NCI-H1048 (cell line): ENCODE measurements around the gene DPP9.
"Not testable (repeated sequence)": the region's sequence is repeated elsewhere in the genome, so short reads cannot be mapped to it uniquely, and the experiment has no call there.

Source experiments
- DNase-seq: peaks from one replicate; lab custom pipeline; 2025; lab: John Stamatoyannopoulos, UW

Gene DPP9

DNA sequence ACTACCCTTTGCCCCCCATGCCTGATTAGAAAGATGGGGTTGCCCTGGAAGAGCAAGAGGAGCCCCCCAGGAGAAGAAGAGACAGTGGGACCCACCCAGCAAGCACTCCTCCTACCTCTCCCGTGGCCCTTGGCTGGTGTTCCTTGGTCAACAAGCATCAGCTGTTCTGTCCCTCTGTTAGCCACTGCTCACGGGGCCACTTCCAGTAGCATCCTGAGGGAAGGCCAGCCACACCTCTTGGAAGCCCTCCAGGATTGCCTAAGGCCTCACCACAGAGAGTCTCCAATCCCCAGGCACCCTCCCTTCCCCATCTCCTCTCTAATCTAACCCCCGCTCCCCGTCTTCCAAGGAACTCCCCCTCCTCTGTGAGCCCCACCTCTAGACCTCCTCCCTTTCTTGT, 15.1 kb upstream of the DPP9 start:
- no peak for DNase-seq

DNA sequence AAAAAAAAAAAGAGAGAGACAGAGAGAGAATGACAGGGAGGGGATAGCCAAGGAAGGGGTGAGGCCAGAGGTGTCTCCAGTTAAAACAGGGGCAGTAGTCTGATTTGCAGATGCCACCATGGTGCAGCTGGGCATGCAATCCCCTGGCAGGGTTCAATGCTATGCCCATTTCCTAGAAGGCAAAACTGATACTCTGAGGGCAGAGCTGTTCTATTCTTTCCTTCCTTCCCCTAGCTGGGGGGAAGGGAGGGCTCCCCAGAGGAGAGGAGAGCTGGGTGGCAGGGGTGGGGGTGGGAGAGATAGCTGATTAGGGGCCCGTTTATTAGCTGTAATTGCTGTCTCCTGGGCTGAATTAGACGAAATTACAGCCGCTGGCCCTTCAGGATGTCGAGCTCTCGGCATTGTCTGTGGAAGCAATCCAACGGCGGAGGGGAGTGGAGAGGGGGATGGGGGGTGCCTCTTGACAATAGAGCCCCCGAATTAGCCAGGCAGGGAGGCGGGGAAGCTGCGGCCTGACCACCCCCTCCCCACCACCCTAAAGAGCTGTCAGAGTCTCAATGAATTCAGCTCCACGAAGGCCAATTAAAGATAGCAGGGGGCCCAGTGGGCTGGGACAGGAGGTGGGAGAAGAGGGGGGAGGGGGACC, 14.4 kb upstream of the DPP9 start:
- no peak for DNase-seq

DNA sequence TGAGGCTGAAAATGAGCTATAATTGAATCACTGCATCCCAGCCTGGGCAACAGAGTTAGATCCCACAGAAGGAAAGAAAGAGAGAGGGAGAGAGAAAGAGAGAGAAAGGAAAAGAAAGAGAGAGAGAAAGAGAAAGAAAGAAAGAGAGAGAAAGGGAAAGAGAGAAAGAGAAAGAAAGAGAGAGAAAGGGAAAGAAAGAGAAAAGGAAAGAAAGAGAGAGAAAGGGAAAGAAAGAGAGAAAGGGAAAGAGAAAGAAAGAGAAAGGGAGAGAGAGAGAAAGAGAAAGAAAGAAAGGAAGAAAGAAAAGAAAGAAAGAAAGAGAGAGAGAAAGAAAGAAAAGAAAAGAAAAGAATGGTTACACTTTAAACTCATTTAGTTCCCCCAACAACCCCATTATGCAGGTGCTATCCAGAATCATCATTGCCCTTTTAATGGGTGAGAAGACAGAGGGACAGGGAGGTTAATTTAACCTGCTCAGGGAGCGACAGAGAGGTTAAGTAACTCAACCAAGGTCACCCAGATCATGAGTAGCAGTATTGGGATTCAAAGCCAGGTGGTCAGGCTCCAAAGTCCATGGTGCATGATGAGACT, 10.2 kb upstream of the DPP9 start:
- no peak for DNase-seq

DNA sequence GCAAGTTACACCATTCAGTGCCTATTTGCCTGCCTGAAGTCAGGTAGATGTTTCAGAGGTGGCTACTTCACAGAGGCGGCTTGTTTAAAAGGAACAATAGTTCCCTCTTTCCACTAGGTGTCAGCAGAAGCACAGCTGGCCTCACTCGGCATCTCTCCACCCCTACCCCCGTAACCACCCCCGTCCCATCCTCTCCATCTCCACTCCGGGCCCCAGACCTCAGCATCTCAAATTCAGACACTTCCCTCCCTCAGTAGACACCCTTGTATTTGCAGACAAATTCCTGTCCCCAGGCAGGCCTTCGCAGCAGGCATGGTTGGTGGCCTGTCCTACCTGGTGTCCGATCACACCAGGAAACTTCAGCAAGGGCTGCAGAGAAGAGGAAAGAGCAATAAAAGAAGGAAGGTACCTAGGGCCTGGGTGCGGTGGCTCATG, 9.1 kb upstream of the DPP9 start:
- DNase-seq = peak; percentile 27

DNA sequence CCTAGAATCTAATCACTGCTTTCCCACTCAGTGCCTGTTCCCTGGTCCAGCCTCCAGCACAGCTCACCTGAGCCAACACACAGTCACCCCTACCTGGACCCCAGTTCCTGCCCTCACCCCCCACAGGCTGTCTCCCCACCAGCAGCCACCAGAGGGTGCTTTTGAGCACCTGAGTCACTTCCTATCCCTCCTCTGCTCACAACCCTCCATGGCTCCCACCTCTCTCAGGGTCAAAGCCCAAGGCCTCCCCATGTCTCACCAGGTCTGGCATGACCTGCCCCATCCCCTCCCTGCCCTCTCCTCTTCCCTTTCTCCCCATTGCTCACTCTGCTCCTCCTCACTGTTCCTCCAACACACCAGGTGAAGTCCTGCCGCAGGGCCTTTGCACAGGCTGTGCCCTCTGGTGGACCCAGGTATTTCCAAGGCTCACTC, 7.1 kb upstream of the DPP9 start:
- DNase-seq = no peak

DNA sequence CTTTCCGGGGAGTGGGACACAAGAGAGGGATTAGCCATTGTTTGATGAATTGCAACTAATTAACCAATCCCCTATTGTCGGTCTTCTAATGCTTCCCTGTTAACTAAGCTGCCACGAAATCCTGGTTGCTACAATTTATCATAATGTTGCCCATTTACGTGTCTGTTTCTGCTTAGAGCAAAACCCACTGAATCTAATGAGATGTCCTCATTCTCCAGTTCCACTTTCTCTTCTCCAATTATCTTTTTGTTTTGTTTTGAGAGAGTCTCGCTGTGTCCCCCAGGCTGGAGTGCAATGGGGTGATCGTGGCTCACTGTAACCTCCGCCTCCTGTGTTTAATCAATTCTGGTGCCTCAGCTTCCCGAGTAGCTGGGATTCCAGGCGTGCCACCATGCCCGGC, 5.2 kb upstream of the DPP9 start:
- DNase-seq = no peak

DNA sequence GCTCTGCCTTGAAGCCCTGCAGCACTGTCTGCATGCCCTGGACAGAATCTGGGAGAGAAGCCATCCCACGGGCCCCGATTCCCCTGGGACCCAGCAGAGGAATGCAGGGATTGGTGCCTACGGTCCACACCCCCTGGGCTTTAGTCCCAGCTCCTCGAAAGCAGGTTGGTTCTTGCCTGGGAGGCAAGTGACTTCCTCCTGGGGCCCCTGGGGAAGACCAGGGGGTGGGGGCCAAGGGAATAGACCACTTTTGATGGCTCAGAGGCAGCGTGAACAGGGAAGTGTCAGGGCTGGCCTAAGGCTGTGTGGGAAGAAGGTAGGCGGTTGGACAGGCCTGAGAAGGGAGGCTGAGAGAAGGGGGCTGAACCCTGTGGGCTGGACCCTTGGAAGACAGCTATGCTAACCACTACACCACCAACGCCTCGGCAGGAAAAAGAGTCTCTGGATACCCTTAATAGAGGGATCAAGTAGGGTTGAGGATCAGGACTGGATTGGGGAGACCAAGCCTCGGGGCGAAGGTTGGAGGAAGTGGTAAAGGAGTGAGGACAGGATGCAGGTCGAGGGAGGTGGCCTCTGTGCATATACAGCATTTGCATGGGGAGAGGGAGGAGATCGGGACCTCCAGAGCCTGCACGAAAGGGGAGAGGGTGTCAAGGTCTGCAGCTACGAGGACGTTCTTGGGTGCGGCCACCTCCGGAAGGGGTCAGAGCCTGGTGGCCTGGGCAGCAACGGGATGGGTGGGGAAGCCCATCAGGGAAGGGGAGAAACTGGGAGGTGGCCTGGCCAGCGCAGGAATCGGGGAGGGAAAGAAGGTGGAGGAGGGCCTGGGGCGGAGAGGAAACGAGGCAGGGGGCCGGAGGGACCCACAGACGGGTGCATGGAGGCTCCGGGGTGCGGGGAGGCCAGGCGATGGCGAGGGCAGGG, 709 bp downstream of the DPP9 start:
- DNase-seq = no peak

DNA sequence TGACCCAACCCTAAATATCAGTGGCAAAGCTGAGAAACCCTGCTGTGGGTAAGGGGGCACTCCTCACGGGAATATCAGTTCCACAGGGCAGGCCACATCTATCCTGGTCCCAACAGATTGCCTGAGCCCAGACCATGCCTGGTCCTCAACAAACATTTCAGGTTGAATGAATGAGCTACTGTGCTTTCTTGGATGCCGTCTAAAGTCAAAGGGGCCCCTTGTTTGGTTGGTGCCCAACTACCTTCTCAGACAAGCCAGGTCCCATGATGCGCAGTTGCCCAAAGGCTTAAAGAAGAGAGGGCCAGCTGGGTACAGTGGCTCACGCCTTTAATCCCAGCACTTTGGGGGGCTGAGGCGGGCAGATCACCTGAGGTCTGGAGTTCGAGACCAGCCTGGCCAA, 2.4 kb downstream of the DPP9 start:
- DNase-seq = no peak

DNA sequence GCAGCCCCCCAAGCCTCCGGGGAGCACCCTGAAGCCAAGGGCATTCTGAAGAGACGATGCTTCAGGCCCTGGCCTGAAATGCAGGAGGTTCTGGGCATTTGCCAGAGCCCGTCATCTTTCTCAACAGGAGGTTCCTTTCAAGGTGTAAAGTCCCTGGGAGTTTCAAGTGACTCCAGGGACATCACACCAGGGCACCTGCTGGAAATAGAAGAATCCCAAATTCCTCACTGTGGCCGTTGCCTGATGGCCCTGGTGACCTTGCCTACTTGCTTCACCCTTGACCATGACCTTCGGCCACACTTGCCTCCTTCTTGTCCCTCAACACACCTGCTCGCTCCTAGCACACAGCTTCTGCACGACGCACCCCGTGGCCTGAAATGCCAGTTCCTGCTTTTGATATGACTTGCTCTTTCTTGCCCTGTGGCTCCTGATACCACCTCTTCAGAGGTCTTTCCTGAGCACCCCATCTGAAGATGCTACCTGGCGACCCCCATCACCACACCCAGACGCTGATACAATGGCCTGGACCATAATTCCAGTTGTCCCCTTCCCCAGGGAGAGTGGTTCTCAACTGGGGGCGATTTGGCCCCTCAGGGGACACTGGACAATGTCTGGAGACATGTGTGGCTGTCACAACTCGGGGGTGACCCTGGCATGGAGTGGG, 3.5 kb downstream of the DPP9 start:
- DNase-seq = no peak

DNA sequence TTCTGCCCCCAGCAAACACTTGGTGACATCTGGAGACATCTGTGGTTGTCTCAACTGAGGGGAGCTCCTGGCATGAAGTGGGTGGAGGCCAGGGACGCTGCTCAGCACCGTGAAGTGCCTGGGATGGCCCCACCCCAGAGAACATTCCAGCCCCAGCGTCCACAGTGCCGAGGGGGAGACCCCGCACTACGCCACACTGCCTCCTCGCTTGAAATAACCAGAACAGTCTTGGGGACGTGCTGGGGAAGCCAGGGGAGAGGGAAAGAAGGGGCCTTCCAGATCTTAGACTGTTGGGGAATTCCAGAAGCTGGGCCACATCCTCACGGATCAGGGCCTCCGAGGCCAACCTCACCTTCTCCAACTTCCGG, 4.2 kb downstream of the DPP9 start:
- no peak for DNase-seq

DNA sequence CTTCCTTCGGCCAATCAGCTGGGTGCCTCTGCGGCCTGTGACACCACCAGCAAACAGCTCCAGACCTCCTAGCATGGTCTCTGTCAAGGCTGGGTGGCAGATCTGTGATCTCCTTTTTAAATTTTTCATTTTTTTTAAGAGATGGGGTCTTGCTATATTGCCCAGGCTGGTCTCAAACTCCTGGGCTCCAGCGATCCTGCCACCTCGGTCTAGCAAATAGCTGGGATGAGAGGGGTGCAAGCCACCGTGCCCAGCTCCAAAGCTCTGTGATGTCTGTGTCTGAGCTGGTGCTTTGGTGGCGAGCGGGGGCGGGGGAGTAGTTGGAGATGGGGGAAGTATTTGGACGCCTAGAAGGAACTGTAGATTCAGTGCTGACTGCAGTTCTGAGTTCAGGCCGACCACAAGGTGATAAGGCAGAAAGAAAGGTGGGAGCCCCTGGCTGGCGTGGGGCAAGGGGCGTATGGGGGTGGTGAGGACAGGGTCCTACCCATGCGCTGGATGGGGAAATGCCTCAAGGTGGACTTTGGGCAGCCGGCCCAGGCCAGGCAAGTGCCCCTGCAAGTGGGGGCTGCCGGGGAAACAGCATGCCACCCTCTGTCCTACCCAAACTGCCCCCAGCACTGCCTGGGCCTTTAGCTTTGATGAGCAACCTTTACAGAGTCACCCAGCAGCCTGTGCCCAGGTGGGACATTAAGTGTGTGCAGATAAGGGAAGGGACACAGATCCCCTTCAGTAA, 5.5 kb downstream of the DPP9 start:
- DNase-seq = no peak

DNA sequence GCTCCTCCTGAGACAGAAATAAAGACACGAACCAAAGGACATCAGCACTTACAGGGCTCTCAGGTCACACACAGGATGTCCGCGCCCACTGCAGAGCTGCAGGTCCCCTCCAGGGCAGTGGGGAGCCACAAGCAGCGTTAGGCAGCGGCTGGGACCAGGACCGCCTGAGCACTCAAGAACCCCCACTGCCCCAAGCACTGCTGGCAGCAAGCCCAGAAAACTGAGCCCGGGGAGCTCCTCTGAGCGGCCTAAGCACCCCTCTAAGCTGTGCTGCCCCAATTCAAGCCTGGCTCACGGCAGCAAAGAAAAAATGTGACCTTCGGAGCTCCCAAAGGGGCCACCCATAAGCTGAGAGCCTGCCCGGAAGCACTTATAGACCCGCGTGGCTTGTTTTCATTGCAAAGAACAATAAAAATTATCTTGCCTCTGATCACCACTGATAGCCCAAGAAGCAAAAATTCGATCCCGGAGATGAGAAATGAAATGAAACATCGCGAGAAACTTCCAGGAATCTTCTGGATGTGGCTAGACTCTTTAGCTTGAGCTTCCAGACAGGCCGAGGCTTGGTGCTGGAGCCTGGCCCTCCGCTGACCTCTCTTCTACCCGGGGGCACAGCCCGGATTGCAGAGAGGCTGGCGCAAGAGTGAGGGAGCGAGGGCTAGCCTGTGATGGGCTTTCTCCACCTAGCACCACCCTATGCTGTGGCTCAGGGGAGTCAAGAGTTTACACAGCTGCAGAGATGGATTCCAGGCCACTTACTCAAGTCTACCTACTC, 6.3 kb downstream of the DPP9 start:
- DNase-seq = no peak

DNA sequence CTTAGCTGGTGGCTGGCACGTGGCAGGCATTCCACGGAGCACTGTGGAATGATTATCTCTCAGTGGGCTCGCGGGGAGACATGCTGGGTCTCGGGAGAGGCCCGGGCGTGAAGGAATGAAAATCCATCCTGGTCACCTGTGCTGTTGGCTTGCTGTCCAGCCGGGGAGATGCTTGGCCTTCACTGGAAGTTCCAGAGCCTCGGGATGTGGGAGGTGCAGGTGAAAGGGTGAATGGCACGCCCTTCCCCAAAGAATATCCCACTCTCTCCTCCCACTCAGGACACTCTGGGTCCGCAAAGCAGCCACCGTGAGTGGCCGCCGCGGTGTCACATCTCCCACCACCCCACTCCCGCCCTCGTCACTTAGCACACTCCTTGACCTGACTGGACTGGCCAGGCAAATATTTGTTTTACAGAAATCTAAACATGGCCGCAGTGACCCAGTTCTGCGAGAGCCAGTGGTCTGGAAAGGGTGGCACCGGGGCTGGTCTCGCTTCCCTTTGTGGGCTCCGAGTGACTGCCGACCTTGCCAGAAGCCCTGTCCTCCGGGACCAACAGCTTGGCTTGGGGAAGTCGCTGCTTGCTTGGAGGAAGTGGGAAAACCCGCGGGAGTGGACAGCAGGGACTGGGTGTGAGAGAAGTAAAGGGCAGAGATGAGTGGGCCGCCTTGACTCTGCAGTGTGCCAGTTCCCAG, 8.0 kb downstream of the DPP9 start:
- DNase-seq = no peak

DNA sequence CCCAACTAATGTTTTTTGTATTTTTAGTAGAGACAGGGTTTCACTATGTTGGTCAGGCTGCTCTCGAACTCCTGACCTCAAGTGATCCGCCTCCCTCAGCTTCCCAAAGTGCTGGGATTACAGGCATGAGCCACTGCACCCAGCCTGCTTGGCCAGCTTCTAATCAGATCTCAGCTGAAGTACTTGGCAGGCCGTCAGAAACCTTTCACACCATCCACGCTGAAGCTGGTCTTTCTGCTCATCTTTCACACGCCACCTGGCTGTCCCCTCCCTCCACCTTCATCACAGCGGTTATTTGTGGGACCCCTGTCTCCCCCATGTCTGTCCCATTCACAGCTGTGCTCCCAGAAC, 8.5 kb downstream of the DPP9 start:
- DNase-seq = not testable (repeated sequence)

DNA sequence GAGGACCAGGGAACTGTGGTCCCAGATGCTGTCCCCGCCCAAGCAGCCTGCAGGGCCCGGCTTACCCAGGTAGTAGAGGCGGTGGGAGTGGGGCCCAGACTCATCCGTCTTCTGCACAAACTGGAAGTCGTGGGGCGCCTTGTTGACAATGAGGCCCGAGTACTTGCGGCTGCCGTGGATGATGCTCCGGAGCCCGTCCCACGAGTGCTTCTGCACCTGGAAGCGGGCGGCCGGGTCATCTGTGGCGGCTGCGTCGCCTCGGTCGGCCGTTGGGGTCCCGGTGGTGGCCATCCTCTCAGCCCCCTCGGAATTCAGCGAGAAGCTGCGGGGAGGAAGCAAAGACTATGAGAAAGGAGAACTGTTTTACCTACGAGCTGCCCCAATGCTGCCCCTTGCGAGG, 9.6 kb downstream of the DPP9 start:
- no peak for DNase-seq

DNA sequence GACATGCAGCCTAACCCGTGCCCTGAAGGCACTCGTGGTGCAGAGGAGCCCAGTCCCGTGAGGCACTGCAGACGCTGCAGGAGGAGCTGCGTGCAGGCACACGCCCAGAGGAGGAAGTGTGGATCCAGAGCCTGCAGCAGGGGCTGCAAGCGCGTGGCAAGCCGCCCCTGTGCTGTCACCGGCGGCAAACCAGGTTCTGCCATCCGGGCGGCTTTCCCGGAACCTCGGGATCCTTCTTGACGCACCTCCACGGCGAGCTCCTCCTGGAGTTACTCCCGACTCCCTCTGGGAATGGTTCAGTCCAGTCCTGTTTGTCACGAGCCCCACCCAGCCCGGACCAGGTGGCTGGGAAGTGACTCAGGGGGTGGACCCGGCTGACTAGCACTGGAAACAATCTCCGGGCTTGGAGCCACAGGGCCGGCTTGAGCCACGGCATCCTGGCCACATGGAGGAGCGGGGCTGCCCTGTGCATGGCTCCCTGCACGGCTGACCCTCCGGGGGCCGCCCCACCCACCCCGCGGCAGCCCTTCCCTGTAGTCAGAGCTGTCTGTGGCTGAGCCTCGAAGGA, 10.2 kb downstream of the DPP9 start:
- DNase-seq = no peak

DNA sequence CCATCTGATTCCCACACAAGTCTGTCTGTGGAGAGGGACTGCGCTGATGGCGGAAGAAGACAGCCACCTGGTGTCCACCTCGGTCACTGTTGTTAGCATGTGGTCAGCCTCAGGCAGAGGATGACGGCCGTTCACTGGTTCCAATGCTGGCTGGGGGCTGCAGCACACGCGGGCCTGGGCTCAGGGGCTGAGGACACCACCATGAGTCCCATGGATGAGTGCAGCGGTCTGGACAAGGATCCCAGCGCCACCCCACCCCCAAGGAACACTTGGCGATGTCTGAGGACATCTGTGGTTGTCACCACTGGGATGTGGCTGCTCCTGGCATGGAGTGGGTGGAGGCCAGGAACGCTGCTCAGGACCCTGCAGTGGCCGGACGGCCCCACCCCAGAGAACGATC, 10.9 kb downstream of the DPP9 start:
- DNase-seq = no peak

DNA sequence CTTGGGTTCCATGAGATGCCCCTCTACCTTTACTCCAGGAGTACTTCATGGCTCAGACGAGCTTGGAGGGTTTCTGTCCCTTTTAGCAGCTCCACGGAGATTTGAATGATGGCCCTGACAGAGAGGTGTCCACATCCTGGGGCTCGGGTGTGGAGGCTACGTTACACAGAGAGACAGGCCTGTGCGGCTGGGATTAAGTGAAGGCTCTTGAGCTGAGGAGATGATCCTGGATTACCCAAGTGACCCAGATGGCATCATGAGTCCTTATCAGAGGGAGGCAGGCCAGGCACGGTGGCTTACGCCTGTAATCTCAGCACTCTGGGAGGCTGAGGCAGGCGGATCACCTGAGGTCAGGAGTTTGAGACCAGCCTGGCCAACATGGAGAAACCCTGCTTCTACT, 12.4 kb downstream of the DPP9 start:
- DNase-seq = no peak

DNA sequence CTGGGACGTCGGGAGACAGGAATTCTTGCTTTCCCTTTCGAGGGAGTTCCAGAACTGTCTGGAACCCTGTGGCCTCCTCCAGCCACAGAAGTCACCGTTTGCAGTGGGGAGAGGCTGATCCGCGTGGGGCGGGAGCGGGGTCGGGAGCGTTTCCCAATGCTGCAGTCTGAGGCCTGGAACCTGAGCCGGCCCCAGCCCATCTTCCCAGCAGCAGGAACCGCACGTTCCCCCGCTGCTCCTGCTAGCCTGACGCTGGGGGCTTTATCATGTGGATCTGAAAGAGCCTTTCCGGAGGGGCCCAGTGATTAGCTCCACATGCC, 13.4 kb downstream of the DPP9 start:
- no peak for DNase-seq

DNA sequence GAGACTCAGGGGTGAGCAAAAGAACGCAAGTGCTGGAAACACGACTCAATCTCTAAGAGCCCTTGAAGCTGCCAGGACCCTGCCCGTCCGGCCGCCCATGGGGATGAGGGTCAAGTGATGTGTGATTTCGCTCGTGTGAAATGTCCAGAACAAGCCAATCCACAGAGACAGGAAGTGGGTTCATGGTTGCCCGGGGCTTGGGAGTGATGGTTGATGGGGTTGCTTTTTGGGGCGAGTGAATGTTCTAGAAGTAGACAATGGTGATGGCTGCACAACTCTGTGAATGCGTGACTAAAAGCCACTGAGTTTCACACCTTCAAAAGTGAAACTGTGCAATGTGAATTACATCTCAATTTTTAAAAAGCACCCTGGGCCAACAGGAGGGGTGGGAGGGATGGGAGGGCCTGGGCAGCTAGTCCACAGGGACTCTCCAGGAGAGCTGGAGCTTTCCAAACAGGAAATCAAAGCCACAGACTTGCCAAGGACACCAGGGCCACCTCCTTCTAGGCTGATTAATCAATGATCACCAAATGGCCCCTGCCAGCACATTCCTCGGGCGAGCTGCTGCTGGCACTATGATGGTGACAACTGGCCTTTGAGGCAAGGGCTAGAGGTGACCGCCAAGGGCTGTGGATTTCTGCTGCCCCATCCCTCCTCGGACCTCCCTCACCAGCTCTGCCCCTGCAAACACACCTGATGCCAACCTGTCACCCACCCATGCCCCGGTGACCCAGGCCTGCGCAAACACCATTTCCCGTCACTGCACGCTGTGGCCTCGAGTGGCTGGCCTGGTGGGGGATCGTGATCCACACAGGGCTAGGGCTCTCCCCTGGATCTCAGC, 14.0 kb downstream of the DPP9 start:
- DNase-seq = no peak
